HG03135 (cell line): ENCODE results near the gene DIP2C.
"Not testable (repeated sequence)": the region's sequence is repeated elsewhere in the genome, so short reads cannot be mapped to it uniquely, and the experiment has no call there.

Experiments used
- ATAC-seq: cut with Tn5 transposase; IDR thresholded peaks from one replicate; pipeline ENCODE4 v1.9.1; 2021; ENCODE audit warnings: mild to moderate bottlenecking, moderate library complexity; ENCODE audit not compliant: unreplicated experiment

The DIP2C gene

GRCh38 chr10:349081-349480 lies 340.4 kb downstream of the DIP2C start:
- ATAC-seq = no peak

GRCh38 chr10:348456-348855 lies 341.0 kb downstream of the DIP2C start:
- ATAC-seq = no peak

- not testable (repeated sequence) for ATAC-seq
Observed at GRCh38 chr10:347774-348173, 341.7 kb downstream of the DIP2C start.

- ATAC-seq = not testable (repeated sequence)
Observed at GRCh38 chr10:347190-347589, 342.3 kb downstream of the DIP2C start.

- ATAC-seq = no peak
Observed at GRCh38 chr10:344582-345200, 344.8 kb downstream of the DIP2C start.

- ATAC-seq = no peak
Observed at GRCh38 chr10:343231-344220, 345.9 kb downstream of the DIP2C start.

GRCh38 chr10:341081-341740 lies 348.3 kb downstream of the DIP2C start:
- ATAC-seq = no peak

GRCh38 chr10:340646-341045 lies 348.8 kb downstream of the DIP2C start:
- no peak for ATAC-seq

GRCh38 chr10:339038-339391 lies 350.5 kb downstream of the DIP2C start:
- ATAC-seq = no peak

- ATAC-seq = no peak
Observed at GRCh38 chr10:338171-339037, 351.1 kb downstream of the DIP2C start.

GRCh38 chr10:336247-336646 lies 353.2 kb downstream of the DIP2C start:
- ATAC-seq = no peak

- no peak for ATAC-seq
Observed at GRCh38 chr10:335151-335800, 354.2 kb downstream of the DIP2C start.

- no peak for ATAC-seq
Observed at GRCh38 chr10:331186-331585, 358.3 kb downstream of the DIP2C start.

GRCh38 chr10:329361-330099 lies 359.9 kb downstream of the DIP2C start:
- no peak for ATAC-seq

- ATAC-seq = no peak
Observed at GRCh38 chr10:327889-328852, 361.3 kb downstream of the DIP2C start.

GRCh38 chr10:326894-327635 lies 362.4 kb downstream of the DIP2C start:
- no peak for ATAC-seq

GRCh38 chr10:326350-326749 lies 363.1 kb downstream of the DIP2C start:
- ATAC-seq = no peak

GRCh38 chr10:325282-325681 lies 364.2 kb downstream of the DIP2C start:
- no peak for ATAC-seq
